SK-N-SH treated with all-trans-retinoic acid at 6 μM for 48 hours (cell line): ENCODE results near the gene PMCH.

Source experiments
- ATAC-seq: fragments of 200-7000 bp; cut with Tn5 transposase; 3 replicates; pipeline ENCODE4 v1.9.1; 2020; ENCODE audit warnings: mild to moderate bottlenecking, moderate library complexity
- ARNTL ChIP-seq: fragments of 450-650 bp; formaldehyde crosslinking; IDR thresholded peaks from 2 replicates; pipeline ENCODE4 v1.5.0; 2020; ENCODE audit warnings: low read depth, mild to moderate bottlenecking, moderate library complexity, borderline replicate concordance
- BACH2 ChIP-seq: fragments of 250-450 bp; sonication (Bioruptor Pico); IDR thresholded peaks from 2 replicates; pipeline ENCODE4 v1.9.0; 2021; ENCODE audit warnings: mild to moderate bottlenecking, borderline replicate concordance
- CREB5 ChIP-seq: fragments of 250-450 bp; sonication (Bioruptor Pico); IDR thresholded peaks from 2 replicates; pipeline ENCODE4 v1.5.1; 2020; ENCODE audit warnings: low read depth, mild to moderate bottlenecking, moderate library complexity
- CSDC2 ChIP-seq: fragments of 250-450 bp; sonication (Bioruptor Pico); IDR thresholded peaks from 2 replicates; pipeline ENCODE4 v1.5.0; 2020; ENCODE audit warnings: mild to moderate bottlenecking, moderate library complexity
- CSRNP3 ChIP-seq: fragments of 250-450 bp; sonication (Bioruptor Pico); IDR thresholded peaks from 2 replicates; pipeline ENCODE4 v1.5.1; 2021; ENCODE audit warnings: mild to moderate bottlenecking, moderate library complexity
- ESRRG ChIP-seq: fragments of 250-450 bp; sonication (Bioruptor Pico); IDR thresholded peaks from 2 replicates; pipeline ENCODE4 v1.6.1; 2021; ENCODE audit warnings: mild to moderate bottlenecking
- GLIS3 ChIP-seq: fragments of 250-450 bp; sonication (Bioruptor Pico); IDR thresholded peaks from 2 replicates; pipeline ENCODE4 v1.5.0; 2020; ENCODE audit warnings: mild to moderate bottlenecking, moderate library complexity
- ISL1 ChIP-seq: fragments of 250-450 bp; sonication (Bioruptor Pico); IDR thresholded peaks from 2 replicates; pipeline ENCODE4 v2.1.2; 2022; ENCODE audit warnings: mild to moderate bottlenecking, moderate library complexity
- OSR1 ChIP-seq: fragments of 250-450 bp; sonication (Bioruptor Pico); IDR thresholded peaks from 2 replicates; pipeline ENCODE4 v1.8.0; 2022; ENCODE audit warnings: moderate library complexity, mild to moderate bottlenecking, inconsistent platforms
- PATZ1 ChIP-seq: fragments of 250-450 bp; sonication (Bioruptor Pico); IDR thresholded peaks from 2 replicates; pipeline ENCODE4 v1.8.0; 2020; ENCODE audit warnings: mild to moderate bottlenecking, moderate library complexity, borderline replicate concordance
- POU6F1 ChIP-seq: fragments of 250-450 bp; sonication (Bioruptor Pico); IDR thresholded peaks from 2 replicates; pipeline ENCODE4 v1.8.0; 2021; ENCODE audit warnings: low read depth, mild to moderate bottlenecking, moderate library complexity, borderline replicate concordance
- PPARA ChIP-seq: fragments of 250-450 bp; sonication (Bioruptor Pico); IDR thresholded peaks from 2 replicates; pipeline ENCODE4 v1.5.0; 2020; ENCODE audit warnings: mild to moderate bottlenecking, borderline replicate concordance
- RARB ChIP-seq: fragments of 250-450 bp; sonication (Bioruptor Pico); IDR thresholded peaks from 2 replicates; pipeline ENCODE4 v1.8.0; 2021; ENCODE audit warnings: mild to moderate bottlenecking, moderate library complexity
- SNAI2 ChIP-seq: fragments of 250-450 bp; sonication (Bioruptor Pico); IDR thresholded peaks from 2 replicates; pipeline ENCODE4 v1.5.0; 2020; ENCODE audit warnings: mild to moderate bottlenecking, moderate library complexity
- TCF4 ChIP-seq: fragments of 250-450 bp; sonication (Bioruptor Pico); IDR thresholded peaks from 2 replicates; pipeline ENCODE4 v1.8.0; 2021; ENCODE audit warnings: mild to moderate bottlenecking, moderate library complexity, borderline replicate concordance
- TSHZ2 ChIP-seq: fragments of 250-450 bp; sonication (Bioruptor Pico); IDR thresholded peaks from 2 replicates; pipeline ENCODE4 v1.5.0; 2020; ENCODE audit warnings: mild to moderate bottlenecking, moderate library complexity
- ZC3H10 ChIP-seq: fragments of 250-450 bp; sonication (Bioruptor Pico); IDR thresholded peaks from 2 replicates; pipeline ENCODE4 v1.5.1; 2021; ENCODE audit warnings: mild to moderate bottlenecking, moderate library complexity
- ZFP30 ChIP-seq: fragments of 450-650 bp; formaldehyde crosslinking; IDR thresholded peaks from 2 replicates; pipeline ENCODE4 v1.5.0; 2022; ENCODE audit warnings: mild to moderate bottlenecking, moderate library complexity
- ZNF565 ChIP-seq: fragments of 450-650 bp; formaldehyde crosslinking; conservative IDR thresholded peaks from 2 replicates; pipeline ENCODE4 v1.5.0; 2020; ENCODE audit warnings: low read depth, mild to moderate bottlenecking, moderate library complexity

The PMCH gene

GRCh38 chr12:102171951-102172350 lies 25.7 kb downstream of the PMCH start (continued):
- TF ChIP-seq GLIS3 (CRISPR knock-in tag) (no peak), OSR1 (CRISPR knock-in tag) (no peak), CSDC2 (no peak), POU6F1 (CRISPR knock-in tag) (no peak), ZFP30 (CRISPR knock-in tag) (no peak), ISL1 (CRISPR knock-in tag) (no peak), SNAI2 (no peak)
- TF ChIP-seq, all 23 proteins: peak for 0

- TF ChIP-seq CSRNP3 (no peak), ISL1 (CRISPR knock-in tag) (no peak), ZNF565 (CRISPR knock-in tag) (no peak), TCF4 (CRISPR knock-in tag) (no peak), POU6F1 (CRISPR knock-in tag) (no peak), GLIS3 (CRISPR knock-in tag) (no peak), ZFP30 (CRISPR knock-in tag) (no peak)
- peak; percentile 66; the same call in 2 of the 3 replicates for ATAC-seq
Observed at GRCh38 chr12:102169922-102170621, 27.6 kb downstream of the PMCH start.

- TF ChIP-seq ZC3H10 (CRISPR knock-in tag) (no peak), PPARA (CRISPR knock-in tag) (no peak), GLIS3 (CRISPR knock-in tag) (no peak), ARNTL (CRISPR knock-in tag) (no peak), SNAI2 (no peak), RARB (CRISPR knock-in tag) (no peak), ESRRG (CRISPR knock-in tag) (no peak), ZFP30 (CRISPR knock-in tag) (no peak), TSHZ2 (CRISPR knock-in tag) (no peak), PATZ1 (CRISPR knock-in tag) (no peak), ZNF565 (CRISPR knock-in tag) (no peak), CSRNP3 (no peak), CSDC2 (no peak), POU6F1 (CRISPR knock-in tag) (no peak), OSR1 (CRISPR knock-in tag) (no peak), BACH2 (CRISPR knock-in tag) (no peak), CREB5 (CRISPR knock-in tag) (no peak)
- peak; percentile 38; the same call in 1 of the 3 replicates for ATAC-seq
Observed at GRCh38 chr12:102167821-102168604, 29.6 kb downstream of the PMCH start.
